HepG2 (cell line): ENCODE measurements around the gene MCC. TPM values are rescaled to one million over a fixed set of nuclear protein-coding genes. Genes with fewer than 3 reads are reported as not detected.

Experiments used
- ARNT2 ChIP-seq: sonication (generic); formaldehyde crosslinking; IDR thresholded peaks from 2 replicates; pipeline ENCODE4 v1.8.0; 2022; ENCODE audit warnings: mild to moderate bottlenecking, low read depth, missing genetic modification reagents, moderate library complexity
- BRD4 ChIP-seq: sonication (generic); formaldehyde crosslinking; IDR thresholded peaks from 2 replicates; pipeline ENCODE4 v1.4.0; 2020; ENCODE audit warnings: missing genetic modification reagents
- CAMTA2 ChIP-seq: sonication (generic); formaldehyde crosslinking; IDR thresholded peaks from 2 replicates; pipeline ENCODE4 v1.4.0; 2020; ENCODE audit warnings: mild to moderate bottlenecking, missing genetic modification reagents, borderline replicate concordance
- ETV5 ChIP-seq: IDR thresholded peaks from 2 replicates; pipeline ENCODE4 v1.6.1; 2018; ENCODE audit warnings: missing biosample characterization, missing genetic modification reagents, inconsistent platforms, borderline replicate concordance
- FOXO1 ChIP-seq: sonication (generic); formaldehyde crosslinking; IDR thresholded peaks from 2 replicates; pipeline ENCODE4 v1.4.0; 2020; ENCODE audit warnings: missing genetic modification reagents
- GTF3A ChIP-seq: sonication (generic); formaldehyde crosslinking; conservative IDR thresholded peaks from 2 replicates; pipeline ENCODE4 v1.4.0; 2020; ENCODE audit warnings: mild to moderate bottlenecking, missing genetic modification reagents
- MAF1 ChIP-seq: sonication (generic); formaldehyde crosslinking; IDR thresholded peaks from 2 replicates; pipeline ENCODE4 v1.5.0; 2020; ENCODE audit warnings: missing genetic modification reagents, borderline replicate concordance
- MEF2D ChIP-seq: sonication (generic); formaldehyde crosslinking; IDR thresholded peaks from 2 replicates; pipeline ENCODE4 v1.5.1; 2020; ENCODE audit warnings: mild to moderate bottlenecking, missing genetic modification reagents
- NCOR1 ChIP-seq: fragments of 200-600 bp; sonication (generic); IDR thresholded peaks from 2 replicates; pipeline ENCODE4 v1.7.0; 2017; ENCODE audit warnings: antibody characterized with exemption, low read length, borderline replicate concordance
- SIX4 ChIP-seq: sonication (generic); formaldehyde crosslinking; IDR thresholded peaks from 2 replicates; pipeline ENCODE4 v1.4.0; 2020; ENCODE audit warnings: missing genetic modification reagents
- SRSF9 ChIP-seq: fragments of 200-400 bp; formaldehyde crosslinking; IDR thresholded peaks from 2 replicates; pipeline ENCODE4 v1.6.1; 2018; ENCODE audit warnings: borderline replicate concordance, mild to moderate bottlenecking, low read depth, low read length; ENCODE audit not compliant: insufficient read depth, poor library complexity, severe bottlenecking
- ZBTB44 ChIP-seq: sonication (generic); formaldehyde crosslinking; IDR thresholded peaks from 2 replicates; pipeline ENCODE4 v1.4.0; 2020; ENCODE audit warnings: missing genetic modification reagents
- ZFP36L1 ChIP-seq: sonication (generic); formaldehyde crosslinking; IDR thresholded peaks from 2 replicates; pipeline ENCODE4 v1.8.0; 2022; ENCODE audit warnings: mild to moderate bottlenecking, missing genetic modification reagents, moderate library complexity
- ZFP62 ChIP-seq: sonication (generic); formaldehyde crosslinking; IDR thresholded peaks from 2 replicates; pipeline ENCODE4 v1.4.0; 2020; ENCODE audit warnings: missing genetic modification reagents
- ZMAT5 ChIP-seq: sonication (generic); formaldehyde crosslinking; IDR thresholded peaks from 2 replicates; pipeline ENCODE4 v1.5.0; 2020; ENCODE audit warnings: mild to moderate bottlenecking, low read depth, missing genetic modification reagents, borderline replicate concordance
- ZNF501 ChIP-seq: sonication (generic); formaldehyde crosslinking; IDR thresholded peaks from 2 replicates; pipeline ENCODE4 v1.5.1; 2020; ENCODE audit warnings: mild to moderate bottlenecking, moderate library complexity, missing genetic modification reagents
- ZNF598 ChIP-seq: sonication (generic); formaldehyde crosslinking; IDR thresholded peaks from 2 replicates; pipeline ENCODE4 v1.5.1; 2020; ENCODE audit warnings: mild to moderate bottlenecking, missing genetic modification reagents, borderline replicate concordance
- ZNF775 ChIP-seq: sonication (generic); formaldehyde crosslinking; IDR thresholded peaks from 2 replicates; pipeline ENCODE4 v1.4.0; 2020; ENCODE audit warnings: missing genetic modification reagents, mild to moderate bottlenecking, moderate library complexity, borderline replicate concordance
- polyA plus RNA-seq, 8 experiments: library from polyadenylated mRNA; depleted of rRNA in 3 of 8; stranded (reverse) in 7 of 8; unstranded in 1 of 8; fragments of >200 nt; fragmentation: Illumina TruSeq in 4 of 8; extraction: Trizol in 4 of 8; gene quantifications; 2 replicates each; pipeline versions ENCODE4 v1.2.1 to v1.2.3, GENCODE V29; 2011 to 2016; ENCODE audit warnings: low read depth in 4 of 8, missing spikeins in 1 of 8, mixed read lengths in 1 of 8; ENCODE audit not compliant: insufficient read depth in 1 of 8
- total RNA-seq, 5 experiments: library from RNA; depleted of rRNA; stranded (reverse); fragments of >200 nt; fragmentation: Illumina TruSeq; extraction: Trizol; gene quantifications; 2 replicates each; pipeline ENCODE4 v1.2.3, GENCODE V29; 2016; ENCODE audit warnings: low read depth in 1 of 5
- TF ChIP-seq, protein P1 (sequence below): sonication (generic); formaldehyde crosslinking; IDR thresholded peaks from 2 replicates; pipeline ENCODE4 v1.4.0; 2020; ENCODE audit warnings: missing genetic modification reagents, low read depth, mild to moderate bottlenecking, borderline replicate concordance
- TF ChIP-seq, protein P2 (sequence below): sonication (generic); formaldehyde crosslinking; conservative IDR thresholded peaks from 2 replicates; pipeline ENCODE4 v1.4.0; 2020; ENCODE audit warnings: mild to moderate bottlenecking, missing genetic modification reagents, moderate library complexity

Gene MCC
- total and polyA plus RNA-seq, 2 of the 13 experiments (the other 11 are each of a cell fraction or from before 2014, with no cell fraction given) = 0.55 to 2.4 TPM

- TF ChIP-seq ZNF598 = no peak
- TF ChIP-seq MEF2D (CRISPR knock-in tag) = no peak
- no peak for TF ChIP-seq ARNT2
- TF ChIP-seq, protein P1, sequence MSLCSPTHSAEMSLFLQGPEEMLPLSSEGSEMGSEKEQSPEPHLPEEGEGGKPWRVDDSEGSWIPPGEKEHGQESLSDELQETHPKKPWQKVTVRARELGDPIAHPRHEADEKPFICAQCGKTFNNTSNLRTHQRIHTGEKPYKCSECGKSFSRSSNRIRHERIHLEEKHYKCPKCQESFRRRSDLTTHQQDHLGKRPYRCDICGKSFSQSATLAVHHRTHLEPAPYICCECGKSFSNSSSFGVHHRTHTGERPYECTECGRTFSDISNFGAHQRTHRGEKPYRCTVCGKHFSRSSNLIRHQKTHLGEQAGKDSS (CRISPR knock-in tag) = no peak
- no peak for TF ChIP-seq SIX4 (CRISPR knock-in tag)
- TF ChIP-seq FOXO1 (CRISPR knock-in tag) = peak; percentile 33; the same call in 1 of the 2 replicates
- TF ChIP-seq GTF3A (CRISPR knock-in tag) = no peak
- no peak for TF ChIP-seq ZBTB44 (CRISPR knock-in tag)
- no peak for TF ChIP-seq CAMTA2 (CRISPR knock-in tag)
- TF ChIP-seq ZNF775 = no peak
- 0 out of 2 replicates have a peak, but pooled peaks have one; percentile 41 for TF ChIP-seq ZNF501 (CRISPR knock-in tag)
- no peak for TF ChIP-seq ZFP62 (CRISPR knock-in tag)
- no peak for TF ChIP-seq SRSF9
- no peak; the same call in 1 of the 2 replicates for TF ChIP-seq ETV5
- TF ChIP-seq ZFP36L1 (CRISPR knock-in tag) = no peak
- TF ChIP-seq ZMAT5 (CRISPR knock-in tag) = no peak
- no peak for TF ChIP-seq MAF1 (CRISPR knock-in tag)
- TF ChIP-seq, protein P2, sequence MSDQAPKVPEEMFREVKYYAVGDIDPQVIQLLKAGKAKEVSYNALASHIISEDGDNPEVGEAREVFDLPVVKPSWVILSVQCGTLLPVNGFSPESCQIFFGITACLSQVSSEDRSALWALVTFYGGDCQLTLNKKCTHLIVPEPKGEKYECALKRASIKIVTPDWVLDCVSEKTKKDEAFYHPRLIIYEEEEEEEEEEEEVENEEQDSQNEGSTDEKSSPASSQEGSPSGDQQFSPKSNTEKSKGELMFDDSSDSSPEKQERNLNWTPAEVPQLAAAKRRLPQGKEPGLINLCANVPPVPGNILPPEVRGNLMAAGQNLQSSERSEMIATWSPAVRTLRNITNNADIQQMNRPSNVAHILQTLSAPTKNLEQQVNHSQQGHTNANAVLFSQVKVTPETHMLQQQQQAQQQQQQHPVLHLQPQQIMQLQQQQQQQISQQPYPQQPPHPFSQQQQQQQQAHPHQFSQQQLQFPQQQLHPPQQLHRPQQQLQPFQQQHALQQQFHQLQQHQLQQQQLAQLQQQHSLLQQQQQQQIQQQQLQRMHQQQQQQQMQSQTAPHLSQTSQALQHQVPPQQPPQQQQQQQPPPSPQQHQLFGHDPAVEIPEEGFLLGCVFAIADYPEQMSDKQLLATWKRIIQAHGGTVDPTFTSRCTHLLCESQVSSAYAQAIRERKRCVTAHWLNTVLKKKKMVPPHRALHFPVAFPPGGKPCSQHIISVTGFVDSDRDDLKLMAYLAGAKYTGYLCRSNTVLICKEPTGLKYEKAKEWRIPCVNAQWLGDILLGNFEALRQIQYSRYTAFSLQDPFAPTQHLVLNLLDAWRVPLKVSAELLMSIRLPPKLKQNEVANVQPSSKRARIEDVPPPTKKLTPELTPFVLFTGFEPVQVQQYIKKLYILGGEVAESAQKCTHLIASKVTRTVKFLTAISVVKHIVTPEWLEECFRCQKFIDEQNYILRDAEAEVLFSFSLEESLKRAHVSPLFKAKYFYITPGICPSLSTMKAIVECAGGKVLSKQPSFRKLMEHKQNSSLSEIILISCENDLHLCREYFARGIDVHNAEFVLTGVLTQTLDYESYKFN (CRISPR knock-in tag) = peak; percentile 50
- no peak for TF ChIP-seq NCOR1
- no peak for TF ChIP-seq BRD4 (CRISPR knock-in tag)
Measured at GRCh38 chr5:113002423-113002822, 485.8 kb downstream of the MCC start (continued).
